A673 (cell line): ENCODE measurements around the gene SPDEF. TPM values are rescaled to one million over a fixed set of nuclear protein-coding genes. Genes with fewer than 3 reads are reported as not detected.

ENCODE experiments used
- BruUV-seq: library from RNA; stranded (reverse); fragments of 400-500 nt; replicated peaks from 2 replicates; lab custom pipeline; 2021; lab: Mats Ljungman, UMichigan
- CTCF ChIA-PET: fragments of 300-600 bp; sonication (Branson Sonifier 250); formaldehyde crosslinking; loops from one replicate; lab custom pipeline; 2022; ENCODE audit warnings: antibody characterized with exemption; lab: Charles Lee
- POLR2A ChIA-PET: fragments of 300-600 bp; sonication (Branson Sonifier 250); formaldehyde crosslinking; loops from one replicate; lab custom pipeline; 2022; ENCODE audit warnings: antibody characterized with exemption; ENCODE audit not compliant: low non-redundant PET; lab: Charles Lee
- DNase-seq: peaks from one replicate; pipeline ENCODE4 v3.0.0-alpha.2; 2015; ENCODE audit warnings: low spot score
- H3K27ac ChIP-seq: fragments of 200-600 bp; sonication (generic); 2 replicates; pipeline ENCODE4 v1.5.1; 2016; ENCODE audit warnings: mixed run types, low read depth, mild to moderate bottlenecking, mixed read lengths, antibody characterized with exemption, low read length; ENCODE audit not compliant: poor library complexity, severe bottlenecking
- H3K27me3 ChIP-seq: fragments of 200-600 bp; sonication (generic); replicated peaks from 2 replicates; pipeline ENCODE4 v1.6.1; 2017; ENCODE audit warnings: mixed run types, low read depth, mild to moderate bottlenecking, mixed read lengths, antibody characterized with exemption, low read length; ENCODE audit not compliant: insufficient read depth, poor library complexity
- H3K36me3 ChIP-seq: fragments of 200-600 bp; sonication (generic); 2 replicates; pipeline ENCODE4 v1.6.1; 2016; ENCODE audit warnings: mixed run types, mild to moderate bottlenecking, mixed read lengths, antibody characterized with exemption, low read length; ENCODE audit not compliant: insufficient read depth, poor library complexity, severe bottlenecking
- H3K4me1 ChIP-seq: fragments of 200-600 bp; sonication (generic); 2 replicates; pipeline ENCODE4 v1.6.1; 2017; ENCODE audit warnings: mixed run types, mild to moderate bottlenecking, mixed read lengths, antibody characterized with exemption, low read length; ENCODE audit not compliant: insufficient read depth, poor library complexity, severe bottlenecking
- H3K4me3 ChIP-seq: fragments of 200-600 bp; sonication (generic); 2 replicates; pipeline ENCODE4 v1.5.1; 2016; ENCODE audit warnings: low read depth, mixed run types, mild to moderate bottlenecking, mixed read lengths, low read length; ENCODE audit not compliant: poor library complexity, severe bottlenecking
- H3K9me3 ChIP-seq: fragments of 200-600 bp; sonication (generic); 2 replicates; pipeline ENCODE4 v1.6.1; 2016; ENCODE audit warnings: mixed run types, low read depth, mild to moderate bottlenecking, mixed read lengths, antibody characterized with exemption, low read length; ENCODE audit not compliant: poor library complexity, severe bottlenecking
- CTCF ChIP-seq: fragments of 300-800, 200-600 bp; sonication (generic); conservative IDR thresholded peaks from 2 replicates; pipeline ENCODE4 v1.5.1; 2017; ENCODE audit warnings: low read depth, mild to moderate bottlenecking, antibody characterized with exemption, low read length, moderate library complexity, mixed read lengths
- EZH2 ChIP-seq: fragments of 200-600 bp; sonication (generic); IDR thresholded peaks from 2 replicates; pipeline ENCODE4 v1.6.1; 2017; ENCODE audit warnings: borderline replicate concordance, low read depth, mild to moderate bottlenecking, mixed read lengths, antibody characterized with exemption, low read length; ENCODE audit not compliant: poor library complexity, severe bottlenecking
- intact Hi-C: fragments of 100-400 bp; cut with micrococcal nuclease; formaldehyde crosslinking; loops from one replicate; pipeline ENCODE4 v1.10.0; 2022; ENCODE audit not compliant: unreplicated experiment
- total RNA-seq: library from RNA; stranded (reverse); gene quantifications from 2 replicates; pipeline ENCODE4 v1.2.3, GENCODE V29; 2021

Gene SPDEF
- total RNA-seq, 1 experiment from 2014 or later: not detected

- intact Hi-C loops: no loop called here
- Histone ChIP-seq H3K9me3 (no peaks in the 10 kb centered on the region), H3K4me1 (no peaks in the 10 kb centered on the region), H3K27ac (no peak overlapping the region), H3K36me3 (no peaks in the 10 kb centered on the region), H3K27me3 (no peaks in the 10 kb centered on the region), H3K4me3 (no peak overlapping the region)
- no peak for DNase-seq
- CTCF ChIA-PET: no interaction called here
- BruUV-seq: no TSS peak
- POLR2A ChIA-PET: no interaction called here
- TF ChIP-seq EZH2 (no peak), CTCF (no peak)
These were observed 19.7 kb downstream of the SPDEF start for GRCh38 chr6:34536251-34536958.

- Histone ChIP-seq H3K36me3 (no peaks in the 10 kb centered on the region), H3K27me3 (no peaks in the 10 kb centered on the region), H3K9me3 (no peaks in the 10 kb centered on the region), H3K4me1 (no peaks in the 10 kb centered on the region), H3K4me3 (no peak overlapping the region), H3K27ac (no peak overlapping the region)
- ChIA-PET POLR2A (no interaction called here), CTCF (no interaction called here)
- TF ChIP-seq CTCF (no peak), EZH2 (no peak)
- intact Hi-C loops: no loop called here
- BruUV-seq: no TSS peak
- DNase-seq: no peak
These were observed 20.5 kb downstream of the SPDEF start for GRCh38 chr6:34535646-34536045.

DNA sequence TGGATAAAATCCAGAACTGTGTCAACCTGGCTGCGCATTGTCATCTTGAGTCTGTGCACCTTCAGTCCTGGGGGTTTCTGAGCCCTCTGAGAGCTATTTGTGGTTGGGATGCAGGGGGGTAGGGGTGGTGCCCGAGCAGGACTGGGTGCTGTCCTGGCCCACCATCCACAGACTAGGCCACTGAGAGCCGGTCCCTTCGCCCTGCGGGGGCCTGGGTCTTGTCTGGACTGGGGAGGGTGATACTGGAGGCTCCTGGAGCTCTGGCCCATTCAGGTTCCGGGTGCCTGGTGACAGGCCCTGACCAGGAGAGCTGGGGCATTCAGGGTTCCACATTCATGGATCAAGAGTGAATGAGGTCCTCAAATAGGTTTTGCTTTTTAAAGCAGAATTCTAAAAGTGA lies 20.9 kb downstream of the SPDEF start:
- BruUV-seq: no TSS peak
- DNase-seq: no peak
- H3K4me1 ChIP-seq: no peaks in the 10 kb centered on the region
- intact Hi-C loops: no loop called here
- CTCF ChIA-PET: no interaction called here
- H3K36me3 ChIP-seq: no peaks in the 10 kb centered on the region
- no peaks in the 10 kb centered on the region for H3K27me3 ChIP-seq
- no peak overlapping the region for H3K27ac ChIP-seq
- H3K9me3 ChIP-seq: no peaks in the 10 kb centered on the region
- no peak for TF ChIP-seq EZH2
- no peak for TF ChIP-seq CTCF
- no peak overlapping the region for H3K4me3 ChIP-seq
- POLR2A ChIA-PET: no interaction called here
